HepG2 (cell line): ENCODE measurements around the gene C20orf204. TPM values are rescaled to one million over a fixed set of nuclear protein-coding genes. Genes with fewer than 3 reads are reported as not detected.

Experiments used
- BRCA1 ChIP-seq: sonication (generic); formaldehyde crosslinking; IDR thresholded peaks from 2 replicates; pipeline ENCODE4 v1.4.0; 2020; ENCODE audit warnings: missing genetic modification reagents
- ETV6 ChIP-seq: sonication (generic); formaldehyde crosslinking; conservative IDR thresholded peaks from 2 replicates; pipeline ENCODE4 v1.4.0; 2020; ENCODE audit warnings: missing genetic modification reagents
- FOXO1 ChIP-seq: sonication (generic); formaldehyde crosslinking; IDR thresholded peaks from 2 replicates; pipeline ENCODE4 v1.4.0; 2020; ENCODE audit warnings: missing genetic modification reagents
- HOXA9 ChIP-seq: sonication (generic); formaldehyde crosslinking; IDR thresholded peaks from 2 replicates; pipeline ENCODE4 v1.8.1; 2022; ENCODE audit warnings: missing genetic modification reagents, mild to moderate bottlenecking, moderate library complexity, borderline replicate concordance
- PAXIP1 ChIP-seq: sonication (generic); formaldehyde crosslinking; conservative IDR thresholded peaks from 2 replicates; pipeline ENCODE4 v1.4.0; 2020; ENCODE audit warnings: mild to moderate bottlenecking, missing genetic modification reagents, moderate library complexity
- SIN3A ChIP-seq: IDR thresholded peaks from 2 replicates; pipeline ENCODE4 v1.6.1; 2011; ENCODE audit warnings: low read depth, mild to moderate bottlenecking, control low read depth, low read length, borderline replicate concordance
- SPEN ChIP-seq: sonication (generic); formaldehyde crosslinking; IDR thresholded peaks from 2 replicates; pipeline ENCODE4 v1.5.1; 2020; ENCODE audit warnings: low read depth, mild to moderate bottlenecking, missing genetic modification reagents
- TARDBP ChIP-seq: sonication (generic); formaldehyde crosslinking; IDR thresholded peaks from 2 replicates; pipeline ENCODE4 v1.8.0; 2022; ENCODE audit warnings: mild to moderate bottlenecking, missing genetic modification reagents
- TCF12 ChIP-seq, 2 experiments: fragments of 450-650 bp in 1 of 2; sonication (generic) in 1 of 2; formaldehyde crosslinking in 1 of 2; IDR thresholded peaks; 2 replicates each; pipeline versions ENCODE4 v1.6.1 to v1.8.0; 2017 to 2022; ENCODE audit warnings: antibody characterized with exemption in 1 of 2, mild to moderate bottlenecking in 1 of 2, missing genetic modification reagents in 1 of 2, moderate library complexity in 1 of 2
- TP53 ChIP-seq: sonication (generic); formaldehyde crosslinking; conservative IDR thresholded peaks from 2 replicates; pipeline ENCODE4 v1.4.0; 2020; ENCODE audit warnings: missing genetic modification reagents
- WIZ ChIP-seq: sonication (generic); formaldehyde crosslinking; IDR thresholded peaks from 2 replicates; pipeline ENCODE4 v1.5.1; 2020; ENCODE audit warnings: mild to moderate bottlenecking, missing genetic modification reagents
- ZBTB7A ChIP-seq: sonication (generic); formaldehyde crosslinking; IDR thresholded peaks from 2 replicates; pipeline ENCODE4 v1.8.0; 2022; ENCODE audit warnings: mild to moderate bottlenecking, missing genetic modification reagents
- ZFY ChIP-seq: sonication (generic); formaldehyde crosslinking; IDR thresholded peaks from 2 replicates; pipeline ENCODE4 v1.4.0; 2020; ENCODE audit warnings: missing genetic modification reagents
- ZNF484 ChIP-seq: sonication (generic); formaldehyde crosslinking; IDR thresholded peaks from 2 replicates; pipeline ENCODE4 v1.5.1; 2020; ENCODE audit warnings: mild to moderate bottlenecking, low read depth, missing genetic modification reagents, borderline replicate concordance
- ZNF614 ChIP-seq: IDR thresholded peaks from 2 replicates; pipeline ENCODE4 v1.6.1; 2018; ENCODE audit warnings: missing biosample characterization, missing genetic modification reagents, inconsistent platforms, borderline replicate concordance
- ZNF615 ChIP-seq: sonication (generic); formaldehyde crosslinking; IDR thresholded peaks from 2 replicates; pipeline ENCODE4 v1.5.0; 2020; ENCODE audit warnings: mild to moderate bottlenecking, missing genetic modification reagents, borderline replicate concordance
- ZNF7 ChIP-seq: IDR thresholded peaks from 2 replicates; pipeline ENCODE4 v1.6.1; 2016; ENCODE audit warnings: missing biosample characterization, missing genetic modification reagents
- ZNF720 ChIP-seq: sonication (generic); formaldehyde crosslinking; IDR thresholded peaks from 2 replicates; pipeline ENCODE4 v1.4.0; 2020; ENCODE audit warnings: missing genetic modification reagents
- polyA plus RNA-seq, 8 experiments: library from polyadenylated mRNA; depleted of rRNA in 3 of 8; stranded (reverse) in 7 of 8; unstranded in 1 of 8; fragments of >200 nt; fragmentation: Illumina TruSeq in 4 of 8; extraction: Trizol in 4 of 8; gene quantifications; 2 replicates each; pipeline versions ENCODE4 v1.2.1 to v1.2.3, GENCODE V29; 2011 to 2016; ENCODE audit warnings: low read depth in 4 of 8, missing spikeins in 1 of 8, mixed read lengths in 1 of 8; ENCODE audit not compliant: insufficient read depth in 1 of 8
- total RNA-seq, 5 experiments: library from RNA; depleted of rRNA; stranded (reverse); fragments of >200 nt; fragmentation: Illumina TruSeq; extraction: Trizol; gene quantifications; 2 replicates each; pipeline ENCODE4 v1.2.3, GENCODE V29; 2016; ENCODE audit warnings: low read depth in 1 of 5
- TF ChIP-seq, protein P1 (sequence below): IDR thresholded peaks from 2 replicates; pipeline ENCODE4 v1.6.1; 2012; ENCODE audit warnings: low read length, improper control_type of control experiment
- TF ChIP-seq, protein P2 (sequence below): sonication (generic); formaldehyde crosslinking; IDR thresholded peaks from 2 replicates; pipeline ENCODE4 v1.4.0; 2020; ENCODE audit warnings: missing genetic modification reagents, mild to moderate bottlenecking, borderline replicate concordance

The C20orf204 gene
- total and polyA plus RNA-seq, 2 of the 13 experiments (the other 11 are each of a cell fraction or from before 2014, with no cell fraction given) = 22.1 to 80.0 TPM

- TF ChIP-seq PAXIP1 (CRISPR knock-in tag) (no peak), SPEN (no peak), ZFY (CRISPR knock-in tag) (no peak), WIZ (no peak), SIN3A (no peak; the same call in 1 of the 2 replicates), ZNF720 (no peak), BRCA1 (CRISPR knock-in tag) (no peak), ETV6 (CRISPR knock-in tag) (no peak; the same call in 1 of the 2 replicates), ZNF7 (CRISPR knock-in tag) (no peak), HOXA9 (CRISPR knock-in tag) (no peak), ZNF484 (CRISPR knock-in tag) (0 out of 2 replicates have a peak, but pooled peaks have one; percentile 35), TCF12 (IDR thresholded peaks at IDR 0.05) (no peak), TCF12 (CRISPR knock-in tag; IDR thresholded peaks at IDR 0.05) (no peak), ZNF614 (CRISPR knock-in tag) (no peak), TARDBP (CRISPR knock-in tag) (no peak; the same call in 1 of the 2 replicates), FOXO1 (CRISPR knock-in tag) (no peak), TP53 (CRISPR knock-in tag) (0 out of 2 replicates have a peak, but pooled peaks have one; percentile 20), ZNF615 (CRISPR knock-in tag) (0 out of 2 replicates have a peak, but pooled peaks have one; percentile 75), ZBTB7A (no peak)
- TF ChIP-seq, protein P1, sequence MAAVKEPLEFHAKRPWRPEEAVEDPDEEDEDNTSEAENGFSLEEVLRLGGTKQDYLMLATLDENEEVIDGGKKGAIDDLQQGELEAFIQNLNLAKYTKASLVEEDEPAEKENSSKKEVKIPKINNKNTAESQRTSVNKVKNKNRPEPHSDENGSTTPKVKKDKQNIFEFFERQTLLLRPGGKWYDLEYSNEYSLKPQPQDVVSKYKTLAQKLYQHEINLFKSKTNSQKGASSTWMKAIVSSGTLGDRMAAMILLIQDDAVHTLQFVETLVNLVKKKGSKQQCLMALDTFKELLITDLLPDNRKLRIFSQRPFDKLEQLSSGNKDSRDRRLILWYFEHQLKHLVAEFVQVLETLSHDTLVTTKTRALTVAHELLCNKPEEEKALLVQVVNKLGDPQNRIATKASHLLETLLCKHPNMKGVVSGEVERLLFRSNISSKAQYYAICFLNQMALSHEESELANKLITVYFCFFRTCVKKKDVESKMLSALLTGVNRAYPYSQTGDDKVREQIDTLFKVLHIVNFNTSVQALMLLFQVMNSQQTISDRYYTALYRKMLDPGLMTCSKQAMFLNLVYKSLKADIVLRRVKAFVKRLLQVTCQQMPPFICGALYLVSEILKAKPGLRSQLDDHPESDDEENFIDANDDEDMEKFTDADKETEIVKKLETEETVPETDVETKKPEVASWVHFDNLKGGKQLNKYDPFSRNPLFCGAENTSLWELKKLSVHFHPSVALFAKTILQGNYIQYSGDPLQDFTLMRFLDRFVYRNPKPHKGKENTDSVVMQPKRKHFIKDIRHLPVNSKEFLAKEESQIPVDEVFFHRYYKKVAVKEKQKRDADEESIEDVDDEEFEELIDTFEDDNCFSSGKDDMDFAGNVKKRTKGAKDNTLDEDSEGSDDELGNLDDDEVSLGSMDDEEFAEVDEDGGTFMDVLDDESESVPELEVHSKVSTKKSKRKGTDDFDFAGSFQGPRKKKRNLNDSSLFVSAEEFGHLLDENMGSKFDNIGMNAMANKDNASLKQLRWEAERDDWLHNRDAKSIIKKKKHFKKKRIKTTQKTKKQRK = no peak
- TF ChIP-seq, protein P2, sequence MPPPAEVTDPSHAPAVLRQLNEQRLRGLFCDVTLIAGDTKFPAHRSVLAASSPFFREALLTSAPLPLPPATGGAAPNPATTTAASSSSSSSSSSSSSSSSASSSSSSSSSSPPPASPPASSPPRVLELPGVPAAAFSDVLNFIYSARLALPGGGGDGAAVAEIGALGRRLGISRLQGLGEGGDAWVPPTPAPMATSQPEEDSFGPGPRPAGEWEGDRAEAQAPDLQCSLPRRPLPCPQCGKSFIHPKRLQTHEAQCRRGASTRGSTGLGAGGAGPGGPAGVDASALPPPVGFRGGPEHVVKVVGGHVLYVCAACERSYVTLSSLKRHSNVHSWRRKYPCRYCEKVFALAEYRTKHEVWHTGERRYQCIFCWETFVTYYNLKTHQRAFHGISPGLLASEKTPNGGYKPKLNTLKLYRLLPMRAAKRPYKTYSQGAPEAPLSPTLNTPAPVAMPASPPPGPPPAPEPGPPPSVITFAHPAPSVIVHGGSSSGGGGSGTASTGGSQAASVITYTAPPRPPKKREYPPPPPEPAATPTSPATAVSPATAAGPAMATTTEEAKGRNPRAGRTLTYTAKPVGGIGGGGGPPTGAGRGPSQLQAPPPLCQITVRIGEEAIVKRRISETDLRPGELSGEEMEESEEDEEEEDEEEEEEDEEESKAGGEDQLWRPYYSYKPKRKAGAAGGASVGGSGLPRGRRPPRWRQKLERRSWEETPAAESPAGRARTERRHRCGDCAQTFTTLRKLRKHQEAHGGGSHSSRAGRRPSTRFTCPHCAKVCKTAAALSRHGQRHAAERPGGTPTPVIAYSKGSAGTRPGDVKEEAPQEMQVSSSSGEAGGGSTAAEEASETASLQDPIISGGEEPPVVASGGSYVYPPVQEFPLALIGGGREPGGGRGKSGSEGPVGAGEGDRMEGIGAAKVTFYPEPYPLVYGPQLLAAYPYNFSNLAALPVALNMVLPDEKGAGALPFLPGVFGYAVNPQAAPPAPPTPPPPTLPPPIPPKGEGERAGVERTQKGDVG = no peak
Measured at GRCh38 chr20:64055396-64055892, 19.5 kb downstream of the C20orf204 start (continued).
